Skin epidermis (tissue), 12 donors: ENCODE results near the gene GRM3.

Source experiments
- H3K27ac ChIP-seq, 21 experiments: fragments of 200-600 bp; sonication (generic) in 11 of 21; one replicate each; pipeline ENCODE4 v1.5.0; 2020; ENCODE audit warnings: mild to moderate bottlenecking in 3 of 21, inconsistent platforms in 2 of 21, moderate library complexity in 2 of 21
- H3K4me3 ChIP-seq, 7 experiments: fragments of 200-600 bp; sonication (generic) in 2 of 7; one replicate each; pipeline ENCODE4 v1.5.0; 2020; ENCODE audit warnings: inconsistent platforms in 2 of 7, mild to moderate bottlenecking in 2 of 7, moderate library complexity in 1 of 7

Gene GRM3

GRCh38 chr7:86867163-86867762 is 223.6 kb downstream of the GRM3 start:
- no peak overlapping the region for H3K4me3 ChIP-seq
- no peak overlapping the region for H3K27ac ChIP-seq

- no peak overlapping the region for H3K27ac ChIP-seq
- no peak overlapping the region for H3K4me3 ChIP-seq
Observed at GRCh38 chr7:86876146-86876545, 232.4 kb downstream of the GRM3 start.

- no peak overlapping the region for H3K27ac ChIP-seq
- H3K4me3 ChIP-seq: no peak overlapping the region
Observed at GRCh38 chr7:86884152-86884551, 240.4 kb downstream of the GRM3 start.

GRCh38 chr7:86889501-86889900 is 245.8 kb downstream of the GRM3 start:
- no peak overlapping the region for H3K27ac ChIP-seq

GRCh38 chr7:86898171-86898570 is 254.5 kb downstream of the GRM3 start:
- Histone ChIP-seq H3K4me3 (no peak overlapping the region), H3K27ac (no peak overlapping the region)

More at GRCh38 chr7:86889501-86889900, 245.8 kb downstream of the GRM3 start:
- no peak overlapping the region for H3K4me3 ChIP-seq

GRCh38 chr7:86900886-86901285 is 257.2 kb downstream of the GRM3 start:
- Histone ChIP-seq H3K27ac (no peak overlapping the region), H3K4me3 (no peak overlapping the region)

- H3K27ac ChIP-seq: no peak overlapping the region
- H3K4me3 ChIP-seq: no peak overlapping the region
Observed at GRCh38 chr7:86904949-86905834, 261.5 kb downstream of the GRM3 start.

GRCh38 chr7:86908948-86909347 is 265.2 kb downstream of the GRM3 start:
- no peak overlapping the region for H3K4me3 ChIP-seq
- no peak overlapping the region for H3K27ac ChIP-seq

- Histone ChIP-seq H3K4me3 (no peak overlapping the region), H3K27ac (no peak overlapping the region)
Observed at GRCh38 chr7:86911659-86912058, 267.9 kb downstream of the GRM3 start.

- Histone ChIP-seq H3K4me3 (no peak overlapping the region), H3K27ac (peak overlapping the region in 2 of 21 experiments; percentile 47 to 54)
Observed at GRCh38 chr7:86913709-86914108, 270.0 kb downstream of the GRM3 start.
